BE2C (cell line): ENCODE data around the gene PEX11A.

ENCODE experiments used
- DNase-seq: peaks from one replicate; pipeline ENCODE4 v3.0.0-alpha.2; 2020
- H3K27me3 ChIP-seq: fragments of 250-450 bp; sonication (Bioruptor Pico); 2 replicates; pipeline ENCODE4 v1.5.1; 2020; ENCODE audit warnings: mild to moderate bottlenecking
- H3K36me3 ChIP-seq: fragments of 250-450 bp; sonication (Bioruptor Pico); 2 replicates; pipeline ENCODE4 v1.5.1; 2020; ENCODE audit warnings: mild to moderate bottlenecking
- H3K4me1 ChIP-seq: fragments of 250-450 bp; sonication (Bioruptor Pico); 2 replicates; pipeline ENCODE4 v1.5.1; 2020
- H3K4me3 ChIP-seq: 2 replicates; pipeline ENCODE4 v1.5.1; 2011; ENCODE audit warnings: low read depth, low read length
- H3K9me3 ChIP-seq: fragments of 250-450 bp; sonication (Bioruptor Pico); 2 replicates; pipeline ENCODE4 v1.5.1; 2020
- CTCF ChIP-seq: IDR thresholded peaks from 2 replicates; pipeline ENCODE4 v1.5.1; 2012; ENCODE audit warnings: mild to moderate bottlenecking, low read depth, low read length

Gene PEX11A

GRCh38 chr15:89665449-89666181, 24.9 kb downstream of the PEX11A start:
- peak overlapping the region; percentile 55 for H3K4me3 ChIP-seq
- H3K9me3 ChIP-seq: no peaks in the 10 kb centered on the region
- no peaks in the 10 kb centered on the region for H3K27me3 ChIP-seq
- no peak for TF ChIP-seq CTCF
- peak; percentile 71 for DNase-seq
- H3K4me1 ChIP-seq: no peaks in the 10 kb centered on the region
- H3K36me3 ChIP-seq: no peaks in the 10 kb centered on the region

GRCh38 chr15:89664441-89665350, 25.9 kb downstream of the PEX11A start:
- no peaks in the 10 kb centered on the region for H3K27me3 ChIP-seq

GRCh38 chr15:89662893-89663626, 27.5 kb downstream of the PEX11A start:
- no peaks in the 10 kb centered on the region for H3K36me3 ChIP-seq
- no peaks in the 10 kb centered on the region for H3K9me3 ChIP-seq
- no peak for DNase-seq
- no peak for TF ChIP-seq CTCF
- H3K4me1 ChIP-seq: no peaks in the 10 kb centered on the region
- no peak overlapping the region for H3K4me3 ChIP-seq
- no peaks in the 10 kb centered on the region for H3K27me3 ChIP-seq

More at GRCh38 chr15:89664441-89665350, 25.9 kb downstream of the PEX11A start:
- peak overlapping the region; percentile 55 for H3K4me3 ChIP-seq
- no peaks in the 10 kb centered on the region for H3K4me1 ChIP-seq
- no peak for TF ChIP-seq CTCF
- DNase-seq: no peak
- no peaks in the 10 kb centered on the region for H3K9me3 ChIP-seq
- H3K36me3 ChIP-seq: no peaks in the 10 kb centered on the region

GRCh38 chr15:89660556-89660955, 30.0 kb downstream of the PEX11A start:
- no peaks in the 10 kb centered on the region for H3K9me3 ChIP-seq
- no peaks in the 10 kb centered on the region for H3K27me3 ChIP-seq
- H3K4me1 ChIP-seq: no peaks in the 10 kb centered on the region
- H3K36me3 ChIP-seq: no peaks in the 10 kb centered on the region
- no peak for TF ChIP-seq CTCF
- no peak overlapping the region for H3K4me3 ChIP-seq
- no peak for DNase-seq

- H3K9me3 ChIP-seq: no peaks in the 10 kb centered on the region
- DNase-seq: no peak
- TF ChIP-seq CTCF: no peak
- no peaks in the 10 kb centered on the region for H3K36me3 ChIP-seq
- no peaks in the 10 kb centered on the region for H3K4me1 ChIP-seq
- no peak overlapping the region for H3K4me3 ChIP-seq
- no peaks in the 10 kb centered on the region for H3K27me3 ChIP-seq
Measured at GRCh38 chr15:89659295-89659694, 31.3 kb downstream of the PEX11A start.
